Measurements from ENCODE around the gene E2F4. TPM values are rescaled to one million over a fixed set of nuclear protein-coding genes. Genes with fewer than 3 reads are reported as not detected.

E2F4 gene
- total and polyA plus RNA-seq, 2 of the 13 experiments (the other 11 are each of a cell fraction or from before 2014, with no cell fraction given) = 84.8 to 91.2 TPM

DNA sequence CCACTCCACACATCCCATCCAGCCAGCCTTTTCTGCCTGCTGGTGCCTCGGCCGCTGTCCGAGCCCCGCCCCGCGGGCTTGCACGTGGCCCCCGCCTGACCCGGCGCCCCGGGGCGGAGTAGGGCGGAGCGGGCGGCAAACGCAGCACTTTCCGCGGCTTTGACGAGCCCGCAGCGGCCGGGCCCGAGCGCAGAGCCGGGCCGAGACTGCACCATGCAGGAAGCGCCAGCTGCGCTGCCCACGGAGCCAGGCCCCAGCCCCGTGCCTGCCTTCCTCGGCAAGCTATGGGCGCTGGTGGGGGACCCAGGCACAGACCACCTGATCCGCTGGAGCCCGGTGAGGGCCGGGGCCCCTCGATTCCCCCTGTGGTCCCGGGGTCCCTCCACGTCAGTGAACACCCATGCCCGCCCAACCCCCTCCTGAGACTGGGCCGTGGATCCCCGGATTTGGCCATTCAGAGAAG lies 27.3 kb upstream of the E2F4 start, which contains the start of gene HSF4 (continued):
- TF ChIP-seq, protein P1, sequence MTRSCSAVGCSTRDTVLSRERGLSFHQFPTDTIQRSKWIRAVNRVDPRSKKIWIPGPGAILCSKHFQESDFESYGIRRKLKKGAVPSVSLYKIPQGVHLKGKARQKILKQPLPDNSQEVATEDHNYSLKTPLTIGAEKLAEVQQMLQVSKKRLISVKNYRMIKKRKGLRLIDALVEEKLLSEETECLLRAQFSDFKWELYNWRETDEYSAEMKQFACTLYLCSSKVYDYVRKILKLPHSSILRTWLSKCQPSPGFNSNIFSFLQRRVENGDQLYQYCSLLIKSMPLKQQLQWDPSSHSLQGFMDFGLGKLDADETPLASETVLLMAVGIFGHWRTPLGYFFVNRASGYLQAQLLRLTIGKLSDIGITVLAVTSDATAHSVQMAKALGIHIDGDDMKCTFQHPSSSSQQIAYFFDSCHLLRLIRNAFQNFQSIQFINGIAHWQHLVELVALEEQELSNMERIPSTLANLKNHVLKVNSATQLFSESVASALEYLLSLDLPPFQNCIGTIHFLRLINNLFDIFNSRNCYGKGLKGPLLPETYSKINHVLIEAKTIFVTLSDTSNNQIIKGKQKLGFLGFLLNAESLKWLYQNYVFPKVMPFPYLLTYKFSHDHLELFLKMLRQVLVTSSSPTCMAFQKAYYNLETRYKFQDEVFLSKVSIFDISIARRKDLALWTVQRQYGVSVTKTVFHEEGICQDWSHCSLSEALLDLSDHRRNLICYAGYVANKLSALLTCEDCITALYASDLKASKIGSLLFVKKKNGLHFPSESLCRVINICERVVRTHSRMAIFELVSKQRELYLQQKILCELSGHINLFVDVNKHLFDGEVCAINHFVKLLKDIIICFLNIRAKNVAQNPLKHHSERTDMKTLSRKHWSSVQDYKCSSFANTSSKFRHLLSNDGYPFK (CRISPR knock-in tag; IDR thresholded peaks at IDR 0.05; ENCODE audit: borderline replicate concordance) = no peak
- TF ChIP-seq ZNF674 (CRISPR knock-in tag; IDR thresholded peaks at IDR 0.05; ENCODE audit: low read depth) (no peak), ZNF570 (CRISPR knock-in tag; IDR thresholded peaks at IDR 0.05; ENCODE audit: borderline replicate concordance) (no peak), RNF219 (CRISPR knock-in tag; IDR thresholded peaks at IDR 0.05) (no peak), ZNF512 (CRISPR knock-in tag; IDR thresholded peaks at IDR 0.05) (no peak), POLR2AphosphoS5 (IDR thresholded peaks at IDR 0.05; ENCODE audit: low read depth, low read length) (no peak), HOXD1 (CRISPR knock-in tag; IDR thresholded peaks at IDR 0.05) (0 out of 2 replicates have a peak, but pooled peaks have one; percentile 81), ZNF562 (CRISPR knock-in tag; IDR thresholded peaks at IDR 0.05; ENCODE audit: borderline replicate concordance) (no peak; the same call in 1 of the 2 replicates), RAD21 (CRISPR knock-in tag; IDR thresholded peaks at IDR 0.05) (peak; percentile 60; the same call in 1 of the 2 replicates), ZMYM3 (CRISPR knock-in tag; IDR thresholded peaks at IDR 0.05) (no peak), MIER2 (CRISPR knock-in tag; IDR thresholded peaks at IDR 0.05) (peak; percentile 61; the same call in 1 of the 2 replicates), ZBTB3 (CRISPR knock-in tag; IDR thresholded peaks at IDR 0.05; ENCODE audit: borderline replicate concordance, low read depth) (0 out of 2 replicates have a peak, but pooled peaks have one; percentile 62), HMGA1 (CRISPR knock-in tag; conservative IDR thresholded peaks at IDR 0.05) (no peak), SCMH1 (CRISPR knock-in tag; IDR thresholded peaks at IDR 0.05; ENCODE audit: borderline replicate concordance) (no peak)
- TF ChIP-seq, protein P2, sequence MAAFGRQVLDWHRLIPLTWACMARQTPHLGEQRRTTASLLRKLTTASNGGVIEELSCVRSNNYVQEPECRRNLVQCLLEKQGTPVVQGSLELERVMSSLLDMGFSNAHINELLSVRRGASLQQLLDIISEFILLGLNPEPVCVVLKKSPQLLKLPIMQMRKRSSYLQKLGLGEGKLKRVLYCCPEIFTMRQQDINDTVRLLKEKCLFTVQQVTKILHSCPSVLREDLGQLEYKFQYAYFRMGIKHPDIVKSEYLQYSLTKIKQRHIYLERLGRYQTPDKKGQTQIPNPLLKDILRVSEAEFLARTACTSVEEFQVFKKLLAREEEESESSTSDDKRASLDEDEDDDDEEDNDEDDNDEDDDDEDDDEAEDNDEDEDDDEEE (CRISPR knock-in tag; IDR thresholded peaks at IDR 0.05) = no peak; the same call in 1 of the 2 replicates
- TF ChIP-seq, protein P3, sequence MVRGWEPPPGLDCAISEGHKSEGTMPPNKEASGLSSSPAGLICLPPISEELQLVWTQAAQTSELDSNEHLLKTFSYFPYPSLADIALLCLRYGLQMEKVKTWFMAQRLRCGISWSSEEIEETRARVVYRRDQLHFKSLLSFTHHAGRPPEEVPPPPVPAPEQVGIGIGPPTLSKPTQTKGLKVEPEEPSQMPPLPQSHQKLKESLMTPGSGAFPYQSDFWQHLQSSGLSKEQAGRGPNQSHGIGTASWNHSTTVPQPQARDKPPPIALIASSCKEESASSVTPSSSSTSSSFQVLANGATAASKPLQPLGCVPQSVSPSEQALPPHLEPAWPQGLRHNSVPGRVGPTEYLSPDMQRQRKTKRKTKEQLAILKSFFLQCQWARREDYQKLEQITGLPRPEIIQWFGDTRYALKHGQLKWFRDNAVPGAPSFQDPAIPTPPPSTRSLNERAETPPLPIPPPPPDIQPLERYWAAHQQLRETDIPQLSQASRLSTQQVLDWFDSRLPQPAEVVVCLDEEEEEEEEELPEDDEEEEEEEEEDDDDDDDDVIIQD (CRISPR knock-in tag; IDR thresholded peaks at IDR 0.05; ENCODE audit: low read depth) = no peak
- TF ChIP-seq, protein P4, sequence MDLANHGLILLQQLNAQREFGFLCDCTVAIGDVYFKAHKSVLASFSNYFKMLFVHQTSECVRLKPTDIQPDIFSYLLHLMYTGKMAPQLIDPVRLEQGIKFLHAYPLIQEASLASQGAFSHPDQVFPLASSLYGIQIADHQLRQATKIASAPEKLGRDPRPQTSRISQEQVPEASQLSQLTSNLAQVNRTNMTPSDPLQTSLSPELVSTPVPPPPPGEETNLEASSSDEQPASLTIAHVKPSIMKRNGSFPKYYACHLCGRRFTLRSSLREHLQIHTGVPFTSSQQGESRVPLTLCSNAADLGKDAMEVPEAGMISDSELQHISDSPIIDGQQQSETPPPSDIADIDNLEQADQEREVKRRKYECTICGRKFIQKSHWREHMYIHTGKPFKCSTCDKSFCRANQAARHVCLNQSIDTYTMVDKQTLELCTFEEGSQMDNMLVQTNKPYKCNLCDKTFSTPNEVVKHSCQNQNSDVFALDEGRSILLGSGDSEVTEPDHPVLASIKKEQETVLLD (CRISPR knock-in tag; IDR thresholded peaks at IDR 0.05; ENCODE audit: low read depth) = peak; percentile 89
